ENCODE data around the gene IQSEC2.

The IQSEC2 gene

GRCh38 chrX:53266914-53267313 is 14.5 kb downstream of the IQSEC2 start:
- DNase-seq, result peak; percentile 35

GRCh38 chrX:53265771-53266574 is 15.4 kb downstream of the IQSEC2 start:
- peak; percentile 74 for DNase-seq

DNA sequence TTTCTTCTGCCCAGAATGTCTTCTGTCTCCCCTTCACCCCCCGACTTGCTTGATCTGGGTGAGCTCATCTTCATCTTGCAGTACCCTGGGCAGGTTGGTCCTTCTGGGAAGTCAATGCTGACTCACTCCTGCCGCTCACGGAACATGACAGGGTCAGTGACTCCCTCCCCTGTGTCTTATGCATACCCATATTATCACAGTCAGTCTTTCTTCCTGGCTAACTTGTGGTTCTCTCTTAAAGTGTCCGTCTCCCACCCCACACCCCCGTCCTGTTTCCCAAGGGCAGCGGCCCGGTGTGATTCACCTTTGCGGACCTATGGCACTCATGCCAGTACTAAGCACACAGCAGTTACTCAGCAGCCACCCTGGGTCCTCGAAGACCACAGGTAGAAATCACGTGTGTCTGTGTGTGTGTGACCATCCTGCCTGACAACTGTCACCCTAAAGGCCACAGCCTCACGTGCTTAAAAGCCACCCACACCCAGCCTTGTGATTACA is 17.7 kb downstream of the IQSEC2 start:
- DNase-seq, result peak; percentile 45

- peak; percentile 72 for DNase-seq
Observed at GRCh38 chrX:53262918-53263394, 18.4 kb downstream of the IQSEC2 start.

GRCh38 chrX:53262189-53262917 is 19.0 kb downstream of the IQSEC2 start:
- DNase-seq, result no peak

GRCh38 chrX:53261355-53261972 is 19.9 kb downstream of the IQSEC2 start:
- no peak for DNase-seq

DNA sequence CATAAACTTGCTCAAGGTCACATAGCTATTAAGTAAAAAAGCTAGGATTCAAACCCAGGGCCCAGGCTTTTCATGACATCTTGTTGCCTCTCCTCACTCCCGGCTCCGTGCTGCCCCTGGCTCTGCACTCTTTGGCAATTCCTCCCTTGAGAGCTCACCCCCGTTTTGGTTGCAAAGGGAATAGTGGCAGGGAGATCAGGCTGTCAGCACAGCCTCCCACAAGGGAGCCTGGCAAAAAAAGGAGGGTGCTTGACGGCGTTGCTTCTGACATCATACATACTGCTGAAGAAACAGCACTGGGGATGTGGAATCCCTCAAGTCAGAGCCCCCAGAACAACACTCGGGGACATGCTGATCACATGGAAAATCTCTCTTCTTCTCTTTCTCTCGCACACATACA is 20.5 kb downstream of the IQSEC2 start:
- DNase-seq, result no peak

DNA sequence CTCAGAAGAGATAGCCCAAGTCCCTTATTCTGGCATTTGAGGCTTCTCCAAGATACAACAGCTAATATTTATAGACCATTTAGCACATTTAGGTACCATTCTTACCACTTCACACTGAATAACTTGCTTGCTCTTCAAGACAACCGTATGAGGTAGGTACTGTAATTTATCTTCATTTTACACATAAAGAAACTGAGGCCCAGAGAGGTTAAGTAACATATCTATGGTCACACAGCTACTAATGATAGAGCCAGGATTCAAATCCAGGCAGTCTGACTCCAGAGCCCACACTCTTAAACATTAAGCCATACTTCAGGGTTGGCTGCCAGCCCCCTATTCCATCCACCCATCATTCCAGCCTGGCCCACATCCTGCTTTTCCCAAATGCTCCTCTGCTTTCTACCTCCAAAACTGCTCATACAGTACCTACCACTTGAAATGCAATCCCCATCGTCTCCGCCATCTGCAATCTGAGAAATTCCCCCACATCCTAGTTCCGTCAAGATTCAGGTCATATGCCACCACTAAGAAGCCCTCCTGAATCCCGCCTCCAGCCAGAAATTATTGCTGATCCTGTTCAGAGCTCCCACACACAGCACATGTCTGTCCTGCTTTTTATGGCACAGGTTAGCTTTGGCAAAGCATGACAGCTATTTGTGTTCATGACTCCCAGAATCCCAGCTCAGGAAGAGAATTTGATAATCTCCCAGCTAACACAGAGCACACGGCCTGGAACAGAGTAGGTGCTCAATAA is 23.5 kb downstream of the IQSEC2 start:
- no peak for DNase-seq

GRCh38 chrX:53257166-53257565 is 24.2 kb downstream of the IQSEC2 start:
- DNase-seq, result no peak

DNA sequence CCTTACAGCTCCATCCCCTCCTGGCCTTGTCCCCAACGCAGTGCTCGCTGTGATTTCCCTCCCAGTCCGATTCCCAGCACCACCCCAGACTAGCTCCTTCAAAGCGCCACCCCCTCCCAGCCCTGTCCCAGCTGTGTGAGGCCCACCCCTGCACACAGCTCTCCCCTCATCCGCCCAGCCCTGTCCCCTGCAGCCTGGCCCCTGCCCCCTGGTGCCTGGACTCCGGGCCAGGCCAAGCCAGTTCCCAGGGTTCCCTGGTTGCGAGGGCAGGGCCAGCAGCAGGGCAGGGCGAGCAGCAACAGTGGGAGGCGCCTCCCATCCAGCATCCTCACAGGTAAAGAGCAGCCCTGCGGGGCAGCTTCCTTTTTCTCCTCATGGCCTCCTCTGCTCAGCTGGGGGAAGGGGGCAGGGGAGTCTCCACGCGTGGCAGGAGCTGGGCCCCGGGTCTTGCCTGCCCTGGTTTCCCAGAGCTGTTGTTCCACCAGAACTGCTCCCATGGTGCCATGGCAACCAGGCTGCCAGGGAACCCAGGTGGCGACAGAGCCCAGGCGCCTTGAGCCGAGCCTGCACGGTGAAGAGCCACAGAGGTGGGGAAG is 24.8 kb downstream of the IQSEC2 start:
- no peak for DNase-seq

GRCh38 chrX:53255738-53256191 is 25.6 kb downstream of the IQSEC2 start:
- DNase-seq, result no peak

GRCh38 chrX:53254570-53255461 is 26.6 kb downstream of the IQSEC2 start:
- DNase-seq, result no peak

- DNase-seq, result no peak
Observed at GRCh38 chrX:53253293-53254020, 27.9 kb downstream of the IQSEC2 start.

DNA sequence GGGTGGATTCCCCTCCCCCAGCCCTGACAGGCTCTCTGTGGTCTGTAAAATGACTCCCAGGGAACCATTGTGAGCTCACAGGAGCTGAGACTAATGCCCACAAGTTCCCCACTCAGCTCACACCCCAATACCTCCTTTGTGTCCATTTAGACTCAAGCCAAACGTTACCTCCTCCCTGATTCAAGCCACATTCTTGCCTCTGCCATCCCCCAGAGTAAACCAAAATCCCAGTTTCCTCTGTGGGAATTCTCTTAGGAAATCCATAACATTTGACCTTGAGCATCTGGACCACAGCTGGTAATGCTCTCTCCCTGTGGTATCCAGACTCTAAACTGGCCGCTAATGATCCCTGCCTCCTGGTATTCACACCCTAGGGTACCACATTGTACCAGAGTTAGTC is 30.1 kb downstream of the IQSEC2 start:
- DNase-seq, result no peak

GRCh38 chrX:53250556-53250955 is 30.8 kb downstream of the IQSEC2 start:
- DNase-seq, result no peak

- no peak for DNase-seq
Observed at GRCh38 chrX:53249408-53250042, 31.9 kb downstream of the IQSEC2 start.

GRCh38 chrX:53247928-53248327 is 33.5 kb downstream of the IQSEC2 start:
- no peak for DNase-seq

DNA sequence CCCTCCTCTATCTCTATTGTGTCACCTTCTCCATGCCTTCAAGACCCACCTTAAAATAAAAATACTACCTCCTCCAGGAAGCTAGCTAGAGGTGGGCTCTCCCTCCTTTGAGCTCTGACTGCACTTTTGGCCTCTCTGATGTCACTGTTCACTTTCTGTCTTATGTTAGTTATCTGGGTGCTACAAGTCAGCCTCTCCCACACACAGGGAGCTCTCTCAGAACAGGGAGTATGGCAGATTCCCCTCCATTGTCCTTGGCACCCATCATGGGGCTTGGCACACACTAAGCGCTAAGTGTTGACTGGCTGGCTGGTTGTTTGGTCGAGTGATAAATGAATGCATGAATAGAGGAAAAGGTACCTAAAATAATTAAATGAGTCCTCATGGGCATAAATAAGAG is 35.2 kb downstream of the IQSEC2 start:
- DNase-seq, result no peak

- no peak for DNase-seq
Observed at GRCh38 chrX:53244610-53245009, 36.8 kb downstream of the IQSEC2 start.

GRCh38 chrX:53242310-53242709 is 39.1 kb downstream of the IQSEC2 start:
- DNase-seq, result no peak
